Adrenal gland (tissue), 12 donors: ENCODE measurements around the gene VSIR. TPM values are rescaled to one million over a fixed set of nuclear protein-coding genes. Genes with fewer than 3 reads are reported as not detected.

Experiments
- DNase-seq, 7 donors: peaks; one replicate each; pipeline ENCODE4 v3.0.0-alpha.2; 2019 to 2020
- H3K27ac ChIP-seq, 5 donors: fragments of 200-600 bp; sonication (generic) in 4 of 5; 1 replicate in 3 of 5; 2 replicates in 2 of 5; pipeline versions ENCODE4 v1.5.1 to v1.8.0; 2016 to 2020; ENCODE audit warnings: mild to moderate bottlenecking in 1 of 5
- H3K27me3 ChIP-seq: fragments of 200-600 bp; 2 replicates; pipeline ENCODE4 v1.8.0; 2021
- H3K36me3 ChIP-seq, 2 donors: fragments of 200-600 bp; replicated peaks in 1 of 2; 1 replicate in 1 of 2; 2 replicates in 1 of 2; pipeline versions ENCODE4 v1.5.1 to v1.8.0; 2018 to 2022
- H3K4me1 ChIP-seq, 2 donors: fragments of 200-600 bp; replicated peaks in 1 of 2; 1 replicate in 1 of 2; 2 replicates in 1 of 2; pipeline versions ENCODE4 v1.5.1 to v1.8.0; 2018 to 2021
- H3K4me3 ChIP-seq, 4 donors: fragments of 200-600 bp; sonication (generic) in 3 of 4; one replicate each; pipeline ENCODE4 v1.5.1; 2016 to 2018
- H3K9me3 ChIP-seq, 3 donors: fragments of 200-600 bp; sonication (generic) in 1 of 3; replicated peaks in 1 of 3; 1 replicate in 2 of 3; 2 replicates in 1 of 3; pipeline versions ENCODE4 v1.5.1 to v1.8.0; 2016 to 2021
- CTCF ChIP-seq, 6 experiments: fragments of 450-650 bp in 4 of 6; fragments of 200-600 bp in 2 of 6; sonication (generic) in 1 of 6; IDR thresholded peaks; 1 replicate in 5 of 6; 2 replicates in 1 of 6; pipeline versions ENCODE4 v1.5.1 to v1.8.0; 2016 to 2021; ENCODE audit warnings: antibody characterized with exemption in 6 of 6, mild to moderate bottlenecking in 2 of 6, moderate library complexity in 1 of 6
- POLR2A ChIP-seq, 2 donors: fragments of 450-650 bp; IDR thresholded peaks; one replicate each; pipeline ENCODE4 v1.6.1; 2017; ENCODE audit warnings: antibody characterized with exemption in 2 of 2, mild to moderate bottlenecking in 2 of 2, moderate library complexity in 1 of 2
- WGBS, 4 donors: extraction: QIAGEN DNeasy Blood & Tissue Kit in 2 of 4; methylation state at CpG; one replicate each; pipeline versions ENCODE4 v1.1.5 to v1.1.7; 2013 to 2017; 5-methylcytosine and 5-hydroxymethylcytosine counted together
- intact Hi-C, 2 donors: fragments of 100-400 bp; cut with DNase I; formaldehyde crosslinking; loops; one replicate each; pipeline versions ENCODE4 v1.14.1 to v1.15.0; 2022 to 2023
- polyA plus RNA-seq, 3 donors: library from polyadenylated mRNA; stranded (reverse); fragments of 200-250 nt in 2 of 3; fragments of 350-450 nt in 1 of 3; fragmentation: Illumina TruSeq in 1 of 3; extraction: RNeasy Lipid Tissue Mini Kit (QIAGEN cat#74804) in 1 of 3; gene quantifications; one replicate each; pipeline ENCODE4 v1.2.3, GENCODE V29; 2013 to 2014
- total RNA-seq, 9 donors: library from RNA; depleted of rRNA in 4 of 9; stranded (reverse); fragments of >200 nt in 4 of 9; fragments of 120-200 nt in 1 of 9; fragmentation: NEBNext Ultra II Directional in 1 of 9; extraction: Animal tissue kit (Norgen Biotek cat#: 25700) in 1 of 9; gene quantifications; one replicate each; pipeline versions ENCODE4 v1.1.0 to v1.2.4, GENCODE V29; 2013 to 2023
- donor health status: healthy with polysubstance abuse.
- donor health status: Bipolar disorder and iron deficiency.
- donor health status: DM: yes; HTN: yes; CAD: no.
- donor health status: DM: no; HTN: no; CAD: no.
- donor health status: DM: no; HTN: no; CAD: no.
- donor health status: DM: yes; HTN: yes; CAD: no.

Gene VSIR
- total and polyA plus RNA-seq, 12 donors, result 8.0 to 71.7 (median 35.4) TPM

- H3K27ac ChIP-seq, result peak overlapping the region in 2 of 5 donors; percentile 4 to 80
- peaks cover 0 to 17% of the 10 kb centered on the region in 2 donors for H3K36me3 ChIP-seq
- no peaks in the 10 kb centered on the region for H3K9me3 ChIP-seq
- DNase-seq, result no peak
- peaks cover 21 to 23% of the 10 kb centered on the region in 2 donors for H3K4me1 ChIP-seq
- WGBS, 4 donors, result 75 to 100% (median 83%) methylated on average over 2 to 8 of the region's 8 CpGs
- intact Hi-C loops, result no loop called here
- H3K27me3 ChIP-seq, result no peaks in the 10 kb centered on the region
- H3K4me3 ChIP-seq, result no peak overlapping the region
- TF ChIP-seq POLR2A (IDR thresholded peaks at IDR 0.05) (no peak), CTCF (IDR thresholded peaks at IDR 0.05) (no peak)
Observed at GRCh38 chr10:71752391-71753090, 20.8 kb downstream of the VSIR start.

GRCh38 chr10:71751515-71752224, 21.6 kb downstream of the VSIR start:
- peaks cover 28 to 31% of the 10 kb centered on the region in 2 donors for H3K4me1 ChIP-seq
- no peak for TF ChIP-seq POLR2A (IDR thresholded peaks at IDR 0.05)
- no peak for TF ChIP-seq CTCF (IDR thresholded peaks at IDR 0.05)
- no peaks in the 10 kb centered on the region for H3K27me3 ChIP-seq
- no peaks in the 10 kb centered on the region for H3K9me3 ChIP-seq
- peaks cover 0 to 17% of the 10 kb centered on the region in 2 donors for H3K36me3 ChIP-seq
- no peak for DNase-seq
- H3K4me3 ChIP-seq, result no peak overlapping the region
- intact Hi-C loops, result no loop called here
- peak overlapping the region in 1 of 5 donors; percentile 80 for H3K27ac ChIP-seq
- 77 to 81% (median 79%) methylated on average over 3 to 14 of the region's 14 CpGs for WGBS, 4 donors

- Histone ChIP-seq H3K36me3 (peaks cover 0 to 17% of the 10 kb centered on the region in 2 donors), H3K4me1 (peaks cover 35 to 36% of the 10 kb centered on the region in 2 donors)
- 73 to 89% (median 78%) methylated on average over 2 to 5 of the region's 5 CpGs for WGBS, 4 donors
Observed at GRCh38 chr10:71750986-71751385, 22.3 kb downstream of the VSIR start.

More at GRCh38 chr10:71750986-71751385, 22.3 kb downstream of the VSIR start:
- TF ChIP-seq CTCF (IDR thresholded peaks at IDR 0.05), result no peak
- no peak for TF ChIP-seq POLR2A (IDR thresholded peaks at IDR 0.05)
- Histone ChIP-seq H3K4me3 (no peak overlapping the region), H3K27me3 (no peaks in the 10 kb centered on the region), H3K27ac (peak overlapping the region in 1 of 5 donors; percentile 80), H3K9me3 (no peaks in the 10 kb centered on the region)
- intact Hi-C loops, result no loop called here
- DNase-seq, result no peak
